Measurements from ENCODE around the gene PMEPA1. TPM values are rescaled to one million over a fixed set of nuclear protein-coding genes. Genes with fewer than 3 reads are reported as not detected.

The PMEPA1 gene
- total and polyA plus RNA-seq, 10 of the 15 experiments (the other 5 are each of a cell fraction or from before 2014, with no cell fraction given), result 0.02 to 0.10 (median 0.04) TPM; not detected in 3

DNA sequence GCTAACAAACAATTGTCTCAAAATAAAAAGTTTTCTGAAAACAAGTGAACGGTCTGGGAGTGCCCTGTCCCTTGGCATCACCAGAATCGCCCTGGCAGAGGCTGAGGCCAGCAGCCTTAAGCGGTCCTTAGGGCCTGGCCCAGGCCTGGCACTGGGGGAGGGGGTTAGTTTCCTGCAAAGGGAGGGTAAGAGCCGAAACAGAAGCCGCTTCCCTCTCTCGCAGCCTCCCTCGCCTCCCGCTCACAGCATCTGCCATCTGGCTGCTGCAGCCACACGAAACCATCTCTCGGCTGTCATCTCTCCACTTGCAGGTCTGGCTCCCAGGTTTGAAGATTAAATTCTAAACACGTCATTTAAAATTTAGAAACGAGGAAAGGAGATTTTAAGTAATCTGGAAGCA lies 31.5 kb downstream of the PMEPA1 start:
- in situ Hi-C loops (cut with MboI), result no loop called here
- Histone ChIP-seq H3K4me3 (no peak overlapping the region), H3K9ac (ENCODE audit: control insufficient read depth, insufficient read depth, low read length) (no peak overlapping the region), H4K20me1 (ENCODE audit: control insufficient read depth, insufficient read depth) (no peaks in the 10 kb centered on the region), H3K4me1 (ENCODE audit: control insufficient read depth, insufficient read depth, low read length) (peaks cover 62% of the 10 kb centered on the region), H2AFZ (ENCODE audit: control insufficient read depth, low read depth, low read length) (no peak overlapping the region), H3K27me3 (replicated peaks in 1 of 2; ENCODE audit: control insufficient read depth in 2 of 2, insufficient read depth in 2 of 2, low read length in 1 of 2) (no peaks in the 10 kb centered on the region), H3K79me2 (ENCODE audit: control insufficient read depth, insufficient read depth, low read length) (no peaks in the 10 kb centered on the region), H3K9me3 (replicated peaks; ENCODE audit: control insufficient read depth, insufficient read depth, low read length) (no peaks in the 10 kb centered on the region), H3K4me2 (ENCODE audit: control insufficient read depth, insufficient read depth) (no peak overlapping the region), H3K36me3 (ENCODE audit: control insufficient read depth in 2 of 2, insufficient read depth in 2 of 2, low read length in 1 of 2) (no peaks in the 10 kb centered on the region), H3K27ac (ENCODE audit: control insufficient read depth, insufficient read depth) (no peak overlapping the region)
- ChIA-PET RAD21 (ENCODE audit: unreplicated experiment) (interaction anchor here (1.2 kb wide), 1 partner anchor 67 kb away, joined by 3 read pairs; no protein-coding TSS in a partner anchor), CTCF (interaction anchor here (2.9 kb wide), 1 partner anchor 24 kb away, joined by 12 read pairs; no protein-coding TSS in a partner anchor), POLR2A (no interaction called here), SMC1A (ENCODE audit: uncharacterized antibody, unreplicated experiment) (no interaction called here)
- no peak for FAIRE-seq
- DNase-seq (ENCODE audit: low read depth, low spot score), result no peak
- TF ChIP-seq TCF12 (IDR thresholded peaks at IDR 0.05; ENCODE audit: low read depth, low read length) (peak; percentile 15; the same call in 1 of the 2 replicates), SUPT20H (IDR thresholded peaks at IDR 0.05; ENCODE audit: borderline replicate concordance, control insufficient read depth, low read depth, low read length) (no peak)
- ATAC-seq, result no peak
- BruUV-seq (replicated peaks), result no TSS peak
- intact Hi-C loops (cut with micrococcal nuclease; ENCODE audit: unreplicated experiment), result no loop called here
- 46% methylated on average over 12 of the region's 12 CpGs for WGBS (ENCODE audit: insufficient coverage, insufficient replicate concordance, low lambda C conversion rate, missing lambda C conversion rate)

DNA sequence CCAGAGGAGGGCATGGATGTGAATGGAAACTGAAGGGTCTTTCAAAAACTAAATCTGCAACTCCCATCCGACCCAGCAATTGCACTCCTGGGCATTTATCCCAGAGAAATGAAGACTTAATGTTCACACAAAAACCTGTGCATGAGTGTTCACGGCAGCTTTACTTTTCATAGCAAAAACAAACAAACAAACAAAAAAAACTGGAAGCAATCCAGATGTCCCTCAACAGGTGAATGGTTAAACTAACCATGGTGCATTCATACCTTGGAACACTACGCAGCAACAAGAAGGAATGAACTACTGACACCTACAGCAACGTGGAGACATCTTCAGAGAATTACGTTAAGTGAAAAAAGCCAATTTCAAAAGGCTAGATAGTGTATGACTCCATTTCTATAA lies 32.2 kb downstream of the PMEPA1 start:
- H3K9me3 ChIP-seq (replicated peaks; ENCODE audit: control insufficient read depth, insufficient read depth, low read length), result no peaks in the 10 kb centered on the region
- in situ Hi-C loops (cut with MboI), result no loop called here
- ChIA-PET SMC1A (ENCODE audit: uncharacterized antibody, unreplicated experiment) (no interaction called here), POLR2A (no interaction called here), RAD21 (ENCODE audit: unreplicated experiment) (no interaction called here), CTCF (no interaction called here)
- peaks cover 57% of the 10 kb centered on the region for H3K4me1 ChIP-seq (ENCODE audit: control insufficient read depth, insufficient read depth, low read length)
- H4K20me1 ChIP-seq (ENCODE audit: control insufficient read depth, insufficient read depth), result no peaks in the 10 kb centered on the region
- no peak overlapping the region for H2AFZ ChIP-seq (ENCODE audit: control insufficient read depth, low read depth, low read length)
- no peak overlapping the region for H3K27ac ChIP-seq (ENCODE audit: control insufficient read depth, insufficient read depth)
- no peaks in the 10 kb centered on the region for H3K36me3 ChIP-seq (ENCODE audit: control insufficient read depth in 2 of 2, insufficient read depth in 2 of 2, low read length in 1 of 2)
- no peaks in the 10 kb centered on the region for H3K79me2 ChIP-seq (ENCODE audit: control insufficient read depth, insufficient read depth, low read length)
- H3K4me3 ChIP-seq, result no peak overlapping the region
- WGBS (ENCODE audit: insufficient coverage, insufficient replicate concordance, low lambda C conversion rate, missing lambda C conversion rate), result 69% methylated on average over 5 of the region's 5 CpGs
- intact Hi-C loops (cut with micrococcal nuclease; ENCODE audit: unreplicated experiment), result no loop called here
- no peak overlapping the region for H3K9ac ChIP-seq (ENCODE audit: control insufficient read depth, insufficient read depth, low read length)
- no peak overlapping the region for H3K4me2 ChIP-seq (ENCODE audit: control insufficient read depth, insufficient read depth)
- FAIRE-seq, result no peak
- no peak for TF ChIP-seq SREBF2 (IDR thresholded peaks at IDR 0.05; ENCODE audit: low read length)
- no peak for TF ChIP-seq NBN (IDR thresholded peaks at IDR 0.05)
- no peak for TF ChIP-seq SMAD5 (IDR thresholded peaks at IDR 0.05; ENCODE audit: low read depth)
- no peak for TF ChIP-seq TCF7 (IDR thresholded peaks at IDR 0.05; ENCODE audit: borderline replicate concordance)
- TF ChIP-seq ZNF622 (IDR thresholded peaks at IDR 0.05), result no peak
- TF ChIP-seq TBL1XR1 (IDR thresholded peaks at IDR 0.05; ENCODE audit: low read depth, low read length), result no peak
- no peak for TF ChIP-seq RB1 (IDR thresholded peaks at IDR 0.05; ENCODE audit: borderline replicate concordance)
- no peak for TF ChIP-seq NR2C1 (IDR thresholded peaks at IDR 0.05)
- TF ChIP-seq, protein P1, sequence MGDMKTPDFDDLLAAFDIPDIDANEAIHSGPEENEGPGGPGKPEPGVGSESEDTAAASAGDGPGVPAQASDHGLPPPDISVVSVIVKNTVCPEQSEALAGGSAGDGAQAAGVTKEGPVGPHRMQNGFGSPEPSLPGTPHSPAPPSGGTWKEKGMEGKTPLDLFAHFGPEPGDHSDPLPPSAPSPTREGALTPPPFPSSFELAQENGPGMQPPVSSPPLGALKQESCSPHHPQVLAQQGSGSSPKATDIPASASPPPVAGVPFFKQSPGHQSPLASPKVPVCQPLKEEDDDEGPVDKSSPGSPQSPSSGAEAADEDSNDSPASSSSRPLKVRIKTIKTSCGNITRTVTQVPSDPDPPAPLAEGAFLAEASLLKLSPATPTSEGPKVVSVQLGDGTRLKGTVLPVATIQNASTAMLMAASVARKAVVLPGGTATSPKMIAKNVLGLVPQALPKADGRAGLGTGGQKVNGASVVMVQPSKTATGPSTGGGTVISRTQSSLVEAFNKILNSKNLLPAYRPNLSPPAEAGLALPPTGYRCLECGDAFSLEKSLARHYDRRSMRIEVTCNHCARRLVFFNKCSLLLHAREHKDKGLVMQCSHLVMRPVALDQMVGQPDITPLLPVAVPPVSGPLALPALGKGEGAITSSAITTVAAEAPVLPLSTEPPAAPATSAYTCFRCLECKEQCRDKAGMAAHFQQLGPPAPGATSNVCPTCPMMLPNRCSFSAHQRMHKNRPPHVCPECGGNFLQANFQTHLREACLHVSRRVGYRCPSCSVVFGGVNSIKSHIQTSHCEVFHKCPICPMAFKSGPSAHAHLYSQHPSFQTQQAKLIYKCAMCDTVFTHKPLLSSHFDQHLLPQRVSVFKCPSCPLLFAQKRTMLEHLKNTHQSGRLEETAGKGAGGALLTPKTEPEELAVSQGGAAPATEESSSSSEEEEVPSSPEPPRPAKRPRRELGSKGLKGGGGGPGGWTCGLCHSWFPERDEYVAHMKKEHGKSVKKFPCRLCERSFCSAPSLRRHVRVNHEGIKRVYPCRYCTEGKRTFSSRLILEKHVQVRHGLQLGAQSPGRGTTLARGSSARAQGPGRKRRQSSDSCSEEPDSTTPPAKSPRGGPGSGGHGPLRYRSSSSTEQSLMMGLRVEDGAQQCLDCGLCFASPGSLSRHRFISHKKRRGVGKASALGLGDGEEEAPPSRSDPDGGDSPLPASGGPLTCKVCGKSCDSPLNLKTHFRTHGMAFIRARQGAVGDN (IDR thresholded peaks at IDR 0.05), result no peak
- BruUV-seq (replicated peaks), result no TSS peak
- no peak for ATAC-seq
- DNase-seq (ENCODE audit: low read depth, low spot score), result no peak
- no peaks in the 10 kb centered on the region for H3K27me3 ChIP-seq (replicated peaks in 1 of 2; ENCODE audit: control insufficient read depth in 2 of 2, insufficient read depth in 2 of 2, low read length in 1 of 2)
